Measurements from ENCODE around the gene ITPR1.

Gene ITPR1

DNA sequence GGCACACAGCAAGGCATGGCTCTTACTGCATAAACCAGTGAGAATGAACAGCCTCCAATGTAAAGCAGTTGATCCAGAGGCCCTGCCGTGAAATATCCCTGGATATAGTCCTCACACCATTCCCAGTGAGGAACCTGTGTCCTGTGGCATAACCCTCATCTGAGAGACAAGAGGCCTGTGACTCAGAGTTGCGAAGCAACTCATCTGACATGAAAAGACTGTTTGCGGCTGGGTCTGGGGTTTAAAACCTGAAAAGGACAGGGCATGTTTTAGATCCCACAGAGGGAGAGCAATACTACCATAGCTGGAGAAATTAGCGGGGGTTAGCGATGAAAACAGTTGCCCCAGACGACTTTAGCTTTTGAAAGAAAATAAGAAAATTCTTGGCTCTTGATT is 320.8 kb downstream of the ITPR1 start:
- Histone ChIP-seq H3K27ac (ENCODE audit: insufficient read depth, low read depth, low read length, poor library complexity, severe bottlenecking) (no peak overlapping the region), H3K4me3 (ENCODE audit: insufficient read depth, low read depth, low read length) (no peak overlapping the region), H3K9me3 (ENCODE audit: control insufficient read depth, low read length) (peaks cover 3% of the 10 kb centered on the region), H3K36me3 (ENCODE audit: control insufficient read depth, insufficient read depth, low read length) (no peaks in the 10 kb centered on the region), H3K4me1 (ENCODE audit: control insufficient read depth, insufficient read depth, low read length) (no peaks in the 10 kb centered on the region), H3K27me3 (ENCODE audit: control insufficient read depth, insufficient read depth, low read length, poor library complexity, severe bottlenecking) (no peaks in the 10 kb centered on the region)
- 89 to 91% methylated on average over 6 of the region's 6 CpGs for WGBS, 2 experiments

DNA sequence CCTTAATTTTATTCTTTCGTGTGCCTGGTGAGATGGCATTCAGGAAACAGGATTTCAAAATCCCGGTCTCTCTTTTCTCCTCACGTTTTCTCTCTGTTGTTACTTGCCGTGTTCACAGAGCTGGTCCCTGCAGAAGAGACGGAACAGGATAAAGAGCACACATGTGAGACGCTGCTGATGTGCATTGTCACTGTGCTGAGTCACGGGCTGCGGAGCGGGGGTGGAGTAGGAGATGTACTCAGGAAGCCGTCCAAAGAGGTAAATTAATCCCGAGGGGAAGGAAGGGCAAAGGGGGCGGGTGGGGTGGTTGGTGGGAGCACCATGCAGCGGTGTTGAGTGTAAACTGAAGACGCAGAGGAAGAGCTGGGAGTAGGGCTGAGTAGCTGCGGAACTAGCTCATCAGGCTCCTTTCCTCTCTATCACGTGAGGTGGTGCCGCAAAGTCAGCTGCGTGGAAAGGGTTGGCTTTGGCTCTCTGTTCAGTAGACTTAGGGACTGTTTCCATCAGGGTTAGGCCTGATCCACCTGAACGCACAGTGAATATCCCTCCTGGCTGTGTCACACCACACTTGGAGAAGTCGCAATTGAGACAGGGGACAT is 321.3 kb downstream of the ITPR1 start:
- Histone ChIP-seq H3K27ac (ENCODE audit: insufficient read depth, low read depth, low read length, poor library complexity, severe bottlenecking) (no peak overlapping the region), H3K4me1 (ENCODE audit: control insufficient read depth, insufficient read depth, low read length) (no peaks in the 10 kb centered on the region)
- 89% methylated on average over 20 of the region's 20 CpGs for WGBS, 2 experiments

GRCh38 chr3:4814904-4815574 is 321.9 kb downstream of the ITPR1 start:
- H3K4me1 ChIP-seq (ENCODE audit: control insufficient read depth, insufficient read depth, low read length): no peaks in the 10 kb centered on the region
- H3K36me3 ChIP-seq (ENCODE audit: control insufficient read depth, insufficient read depth, low read length): no peaks in the 10 kb centered on the region
- H3K4me3 ChIP-seq (ENCODE audit: insufficient read depth, low read depth, low read length): no peak overlapping the region
- H3K9me3 ChIP-seq (ENCODE audit: control insufficient read depth, low read length): peaks cover 3% of the 10 kb centered on the region
- H3K27ac ChIP-seq (ENCODE audit: insufficient read depth, low read depth, low read length, poor library complexity, severe bottlenecking): no peak overlapping the region
- H3K27me3 ChIP-seq (ENCODE audit: control insufficient read depth, insufficient read depth, low read length, poor library complexity, severe bottlenecking): no peaks in the 10 kb centered on the region
- WGBS, 2 experiments: 94 to 95% methylated on average over 13 of the region's 13 CpGs

More for the DNA sequence above, 321.3 kb downstream of the ITPR1 start:
- H3K36me3 ChIP-seq (ENCODE audit: control insufficient read depth, insufficient read depth, low read length): no peaks in the 10 kb centered on the region
- no peaks in the 10 kb centered on the region for H3K27me3 ChIP-seq (ENCODE audit: control insufficient read depth, insufficient read depth, low read length, poor library complexity, severe bottlenecking)
- peaks cover 3% of the 10 kb centered on the region for H3K9me3 ChIP-seq (ENCODE audit: control insufficient read depth, low read length)
- H3K4me3 ChIP-seq (ENCODE audit: insufficient read depth, low read depth, low read length): no peak overlapping the region

DNA sequence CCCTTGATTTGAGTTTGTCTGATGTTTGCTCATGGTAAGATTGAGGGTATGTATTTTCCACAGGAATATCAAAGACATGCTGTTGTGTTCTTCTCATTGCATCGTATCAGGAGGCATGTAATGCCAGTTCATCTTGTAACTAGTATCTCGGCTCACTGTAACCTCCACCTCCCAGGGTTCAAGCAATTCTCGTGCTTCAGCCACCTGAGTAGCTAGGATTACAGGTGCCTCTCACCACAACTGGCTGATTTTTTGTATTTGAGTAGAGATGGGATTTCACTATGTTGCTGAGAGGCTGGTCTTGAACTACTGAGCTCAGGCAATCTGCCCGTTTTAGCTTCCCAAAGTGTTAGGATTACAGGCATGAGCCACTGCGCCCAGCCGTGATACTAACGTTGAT is 323.2 kb downstream of the ITPR1 start:
- no peaks in the 10 kb centered on the region for H3K27me3 ChIP-seq (ENCODE audit: control insufficient read depth, insufficient read depth, low read length, poor library complexity, severe bottlenecking)
- H3K36me3 ChIP-seq (ENCODE audit: control insufficient read depth, insufficient read depth, low read length): no peaks in the 10 kb centered on the region
- no peak overlapping the region for H3K27ac ChIP-seq (ENCODE audit: insufficient read depth, low read depth, low read length, poor library complexity, severe bottlenecking)
- H3K4me1 ChIP-seq (ENCODE audit: control insufficient read depth, insufficient read depth, low read length): no peaks in the 10 kb centered on the region
- H3K9me3 ChIP-seq (ENCODE audit: control insufficient read depth, low read length): peaks cover 3% of the 10 kb centered on the region
- H3K4me3 ChIP-seq (ENCODE audit: insufficient read depth, low read depth, low read length): no peak overlapping the region
- WGBS, 2 experiments: 93 to 94% methylated on average over 7 of the region's 7 CpGs

DNA sequence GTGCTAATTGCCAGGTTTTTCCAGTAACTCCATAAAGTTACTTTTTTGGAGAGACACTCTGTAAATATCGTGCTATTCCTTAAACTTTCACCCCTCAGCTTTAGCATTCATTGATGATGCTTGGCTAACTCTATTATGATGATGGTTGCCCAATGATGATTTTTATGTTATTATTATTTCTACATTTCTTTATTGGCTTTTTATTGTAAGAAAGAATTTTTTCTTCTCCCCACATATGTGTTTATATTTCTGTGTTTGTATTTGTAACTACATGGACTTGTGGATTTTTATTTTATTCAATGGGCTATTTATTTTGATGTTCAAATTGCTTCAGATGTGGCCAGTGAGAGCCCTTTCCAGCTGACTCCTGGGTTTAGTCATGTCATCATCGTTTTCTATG is 323.6 kb downstream of the ITPR1 start:
- WGBS, 2 experiments: 87 to 98% methylated on average over 1 to 2 of the region's 2 CpGs
- Histone ChIP-seq H3K4me1 (ENCODE audit: control insufficient read depth, insufficient read depth, low read length) (no peaks in the 10 kb centered on the region), H3K4me3 (ENCODE audit: insufficient read depth, low read depth, low read length) (no peak overlapping the region), H3K9me3 (ENCODE audit: control insufficient read depth, low read length) (peaks cover 3% of the 10 kb centered on the region), H3K36me3 (ENCODE audit: control insufficient read depth, insufficient read depth, low read length) (no peaks in the 10 kb centered on the region), H3K27ac (ENCODE audit: insufficient read depth, low read depth, low read length, poor library complexity, severe bottlenecking) (no peak overlapping the region), H3K27me3 (ENCODE audit: control insufficient read depth, insufficient read depth, low read length, poor library complexity, severe bottlenecking) (no peaks in the 10 kb centered on the region)

DNA sequence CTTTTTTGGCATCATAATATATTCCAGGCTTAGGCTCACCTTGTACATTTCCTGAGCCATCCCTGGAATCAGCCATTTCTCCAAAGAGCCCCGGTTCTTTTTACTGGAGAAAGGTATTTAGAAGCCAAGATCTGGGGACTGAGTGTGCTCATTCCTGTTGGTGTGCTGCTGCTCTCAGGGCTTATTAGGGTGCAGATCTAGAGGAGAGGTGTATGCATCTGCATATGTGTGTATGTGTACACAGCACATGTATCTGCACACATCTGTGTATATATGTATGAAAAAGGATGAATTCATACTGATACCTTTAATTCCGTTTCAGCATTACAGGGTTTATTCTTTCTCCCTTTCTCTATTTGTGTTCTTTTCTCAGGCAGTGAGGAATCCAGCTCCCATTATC is 324.0 kb downstream of the ITPR1 start:
- Histone ChIP-seq H3K4me3 (ENCODE audit: insufficient read depth, low read depth, low read length) (no peak overlapping the region), H3K36me3 (ENCODE audit: control insufficient read depth, insufficient read depth, low read length) (no peaks in the 10 kb centered on the region), H3K27ac (ENCODE audit: insufficient read depth, low read depth, low read length, poor library complexity, severe bottlenecking) (no peak overlapping the region), H3K27me3 (ENCODE audit: control insufficient read depth, insufficient read depth, low read length, poor library complexity, severe bottlenecking) (no peaks in the 10 kb centered on the region), H3K4me1 (ENCODE audit: control insufficient read depth, insufficient read depth, low read length) (no peaks in the 10 kb centered on the region), H3K9me3 (ENCODE audit: control insufficient read depth, low read length) (peaks cover 3% of the 10 kb centered on the region)
- WGBS, 2 experiments: 97 to 98% methylated on average over 2 of the region's 2 CpGs

DNA sequence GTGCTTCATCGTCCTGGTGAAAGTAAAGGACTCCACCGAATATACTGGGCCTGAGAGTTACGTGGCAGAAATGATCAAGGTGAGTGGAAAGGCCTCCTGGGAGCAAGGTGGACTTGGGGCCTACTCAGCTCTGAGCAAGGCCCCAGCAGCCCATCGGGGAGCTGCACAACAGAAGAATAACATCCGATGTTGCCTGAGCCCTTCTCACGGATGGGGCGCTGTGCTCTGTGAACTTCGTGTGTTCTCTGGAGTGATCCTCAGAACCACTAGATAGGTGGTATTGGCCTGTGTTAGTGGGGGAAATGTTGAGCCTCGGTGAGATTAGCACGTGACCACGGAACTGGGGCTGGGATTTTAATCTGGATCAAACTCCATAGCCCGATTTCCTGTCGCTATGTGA is 325.0 kb downstream of the ITPR1 start:
- WGBS, 2 experiments: 95 to 96% methylated on average over 13 of the region's 13 CpGs
- Histone ChIP-seq H3K9me3 (ENCODE audit: control insufficient read depth, low read length) (peaks cover 3% of the 10 kb centered on the region), H3K4me1 (ENCODE audit: control insufficient read depth, insufficient read depth, low read length) (no peaks in the 10 kb centered on the region), H3K27ac (ENCODE audit: insufficient read depth, low read depth, low read length, poor library complexity, severe bottlenecking) (no peak overlapping the region), H3K27me3 (ENCODE audit: control insufficient read depth, insufficient read depth, low read length, poor library complexity, severe bottlenecking) (no peaks in the 10 kb centered on the region), H3K36me3 (ENCODE audit: control insufficient read depth, insufficient read depth, low read length) (no peaks in the 10 kb centered on the region), H3K4me3 (ENCODE audit: insufficient read depth, low read depth, low read length) (no peak overlapping the region)

DNA sequence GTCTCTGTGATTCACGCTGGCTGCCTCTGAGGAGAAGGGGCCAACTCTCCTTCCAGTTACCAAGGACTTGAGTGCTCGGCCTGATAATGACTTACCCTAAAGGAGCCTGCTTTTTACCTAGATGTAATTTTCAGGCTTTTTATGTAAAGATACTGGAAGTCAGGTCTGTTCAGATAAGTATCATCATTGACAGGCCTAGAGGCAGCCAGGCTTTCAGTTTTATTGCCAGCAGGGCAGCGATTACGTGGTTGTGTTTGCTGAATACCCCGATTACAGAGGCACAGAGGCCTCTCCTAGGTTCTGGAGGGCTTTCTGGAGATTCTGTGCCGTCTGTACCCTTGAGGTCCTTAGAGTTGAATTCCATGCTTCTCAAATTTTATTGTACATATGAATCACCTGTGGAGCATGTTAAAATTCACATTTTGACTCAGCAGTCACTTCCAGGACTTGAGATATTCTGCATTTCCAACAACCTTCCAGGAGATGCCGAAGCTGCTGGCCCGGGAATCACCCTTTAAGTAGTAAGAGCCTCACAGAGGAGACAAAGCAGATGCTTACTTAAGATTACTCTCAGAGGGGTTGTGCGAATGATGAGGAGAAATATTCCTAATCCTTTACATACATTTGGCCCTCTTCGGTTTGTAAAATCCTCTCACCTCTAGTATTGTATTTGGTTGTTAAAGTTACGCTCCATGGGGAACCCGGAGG is 326.0 kb downstream of the ITPR1 start:
- 96 to 97% methylated on average over 9 to 11 of the region's 12 CpGs for WGBS, 2 experiments
- H3K27ac ChIP-seq (ENCODE audit: insufficient read depth, low read depth, low read length, poor library complexity, severe bottlenecking): no peak overlapping the region
- H3K36me3 ChIP-seq (ENCODE audit: control insufficient read depth, insufficient read depth, low read length): no peaks in the 10 kb centered on the region
- H3K4me1 ChIP-seq (ENCODE audit: control insufficient read depth, insufficient read depth, low read length): no peaks in the 10 kb centered on the region
- peaks cover 3% of the 10 kb centered on the region for H3K9me3 ChIP-seq (ENCODE audit: control insufficient read depth, low read length)
- H3K4me3 ChIP-seq (ENCODE audit: insufficient read depth, low read depth, low read length): no peak overlapping the region
- H3K27me3 ChIP-seq (ENCODE audit: control insufficient read depth, insufficient read depth, low read length, poor library complexity, severe bottlenecking): no peaks in the 10 kb centered on the region

GRCh38 chr3:4819746-4820145 is 326.6 kb downstream of the ITPR1 start:
- no peaks in the 10 kb centered on the region for H3K27me3 ChIP-seq (ENCODE audit: control insufficient read depth, insufficient read depth, low read length, poor library complexity, severe bottlenecking)
- H3K36me3 ChIP-seq (ENCODE audit: control insufficient read depth, insufficient read depth, low read length): no peaks in the 10 kb centered on the region
- 91 to 98% methylated on average over 3 of the region's 3 CpGs for WGBS, 2 experiments
- H3K4me3 ChIP-seq (ENCODE audit: insufficient read depth, low read depth, low read length): no peak overlapping the region
- no peaks in the 10 kb centered on the region for H3K4me1 ChIP-seq (ENCODE audit: control insufficient read depth, insufficient read depth, low read length)
- H3K9me3 ChIP-seq (ENCODE audit: control insufficient read depth, low read length): peaks cover 3% of the 10 kb centered on the region
- no peak overlapping the region for H3K27ac ChIP-seq (ENCODE audit: insufficient read depth, low read depth, low read length, poor library complexity, severe bottlenecking)

GRCh38 chr3:4820296-4821121 is 327.4 kb downstream of the ITPR1 start:
- peaks cover 3% of the 10 kb centered on the region for H3K9me3 ChIP-seq (ENCODE audit: control insufficient read depth, low read length)
- no peaks in the 10 kb centered on the region for H3K36me3 ChIP-seq (ENCODE audit: control insufficient read depth, insufficient read depth, low read length)
- 93 to 95% methylated on average over 17 of the region's 17 CpGs for WGBS, 2 experiments
- no peaks in the 10 kb centered on the region for H3K27me3 ChIP-seq (ENCODE audit: control insufficient read depth, insufficient read depth, low read length, poor library complexity, severe bottlenecking)
- no peak overlapping the region for H3K27ac ChIP-seq (ENCODE audit: insufficient read depth, low read depth, low read length, poor library complexity, severe bottlenecking)
- no peak overlapping the region for H3K4me3 ChIP-seq (ENCODE audit: insufficient read depth, low read depth, low read length)
- peaks cover 5% of the 10 kb centered on the region for H3K4me1 ChIP-seq (ENCODE audit: control insufficient read depth, insufficient read depth, low read length)

All from ectodermal cell (in vitro differentiated cells).